Cardiac ventricle fibroblast (primary cell): ENCODE results near the gene LIPA. TPM values are rescaled to one million over a fixed set of nuclear protein-coding genes. Genes with fewer than 3 reads are reported as not detected.

Experiments
- total RNA-seq: library from RNA; depleted of rRNA; stranded (reverse); fragments of >200 nt; gene quantifications from 2 replicates; pipeline ENCODE4 v1.2.3, GENCODE V29; 2015

The LIPA gene
- 45.1 and 48.2 TPM in 2 replicates for total RNA-seq

GRCh38 chr10:89251409-89252224 is at the start of gene LIPA:
TSS of gene LIPA (minus strand) at chr10:89251775. CDS start at chr10:89247648, 4,127 bp downstream.

GRCh38 chr10:89207181-89207800 is 44.3 kb downstream of the LIPA start, which contains the start of gene CH25H:
TSS of gene CH25H (minus strand) at chr10:89207317. CDS start at chr10:89207292, 25 bp downstream.

Other genes starting within 250 kb of the LIPA start
- 0.69 TPM in 1 of 2 replicates, not detected in the other for gene CH25H, start 44.5 kb downstream of the LIPA start, total RNA-seq
- gene IFIT2, start 50.3 kb upstream of the LIPA start, total RNA-seq = 4.2 and 5.6 TPM in 2 replicates
- gene IFIT3, start 76.2 kb upstream of the LIPA start, total RNA-seq = 15.7 and 16.1 TPM in 2 replicates
- 0.29 TPM in 1 of 2 replicates, not detected in the other for gene IFIT1B, start 126.3 kb upstream of the LIPA start, total RNA-seq
- gene IFIT1, start 140.8 kb upstream of the LIPA start, total RNA-seq = 8.5 and 13.6 TPM in 2 replicates
- 13.9 and 14.0 TPM in 2 replicates for gene IFIT5, start 162.8 kb upstream of the LIPA start, total RNA-seq